NOMO-1 treated with dmso at 0.1 percent for 144 hours (cell line): ENCODE data around the gene SANBR.
"Not testable (repeated sequence)": the region's sequence is repeated elsewhere in the genome, so short reads cannot be mapped to it uniquely, and the experiment has no call there.

Experiments
- DNase-seq: peaks from one replicate; lab custom pipeline; 2025; ENCODE audit not compliant: unreplicated experiment; lab: John Stamatoyannopoulos, UW

The SANBR gene

DNA sequence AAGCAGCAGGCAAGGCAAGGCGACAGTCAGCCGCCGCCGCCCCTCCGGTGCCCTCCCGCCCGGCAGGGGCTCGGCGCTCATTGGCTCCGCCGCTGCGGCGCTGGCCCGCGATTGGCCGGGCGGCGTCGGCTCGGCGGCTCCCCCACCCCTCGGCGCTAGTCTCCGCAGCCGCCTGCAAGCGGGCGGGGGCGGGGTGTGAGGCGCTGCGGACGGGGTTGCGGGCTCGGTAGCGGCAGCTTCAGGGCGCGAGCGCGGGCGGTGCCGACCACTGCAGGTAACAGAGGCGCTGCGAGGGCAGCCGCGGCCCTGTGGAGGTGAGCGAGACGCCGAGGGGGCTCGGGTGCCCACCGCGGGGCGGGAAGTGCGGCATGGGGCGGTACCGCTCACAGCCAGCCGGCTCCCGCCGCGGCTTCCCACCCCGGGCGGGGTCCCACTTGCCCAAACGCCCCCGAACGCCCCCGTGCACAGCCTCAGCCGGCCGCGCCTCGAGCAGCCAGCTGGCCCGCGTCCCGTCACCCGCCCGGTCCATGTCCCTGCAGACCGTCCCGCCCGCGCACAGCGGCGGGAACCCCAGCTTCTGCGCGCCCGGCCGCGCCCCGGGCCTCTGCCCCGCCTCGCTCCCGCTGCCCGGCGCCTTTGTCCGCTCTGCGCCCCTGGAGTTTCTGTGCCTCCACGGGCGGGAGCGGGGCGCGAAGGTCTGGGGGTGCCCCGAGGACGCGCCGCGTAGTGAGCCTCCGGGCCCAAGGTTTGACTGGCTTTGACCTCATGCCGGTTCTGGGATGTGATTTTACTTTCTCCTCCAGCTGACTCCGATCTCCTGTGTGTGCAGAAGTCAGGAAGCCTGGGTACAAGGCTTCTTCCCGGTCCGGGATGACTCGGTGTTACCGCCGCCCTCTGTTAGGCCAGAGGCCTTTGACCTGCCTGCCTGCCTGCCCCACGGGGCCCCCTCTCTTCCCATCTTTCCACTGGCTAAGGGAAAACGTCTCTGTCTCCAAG lies at the start of gene SANBR:
Gene SANBR, plus strand, starts transcription at position 158 of the 996 bp plus-strand sequence. CDS start 4,480 bp downstream, outside the sequence.
- DNase-seq, result peak; percentile 92

DNA sequence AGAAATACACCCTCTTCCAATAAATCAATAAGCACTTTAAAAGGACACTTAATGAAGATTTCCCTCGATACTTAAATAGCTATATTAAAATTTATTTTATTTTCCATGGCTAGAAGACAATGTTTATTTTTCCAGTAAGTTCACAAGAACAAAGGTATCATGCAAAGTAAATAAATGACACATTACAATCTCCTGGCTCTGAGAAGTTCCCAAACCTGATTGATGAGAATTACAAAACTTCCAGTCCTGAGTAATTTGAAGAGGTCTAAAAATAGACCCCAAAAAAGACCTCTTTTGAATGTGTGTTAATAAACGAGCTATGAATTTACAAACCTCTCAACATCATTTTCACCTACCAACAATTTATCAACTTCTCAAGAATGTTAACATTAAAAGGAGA lies 49.7 kb upstream of the SANBR start:
- no peak for DNase-seq

DNA sequence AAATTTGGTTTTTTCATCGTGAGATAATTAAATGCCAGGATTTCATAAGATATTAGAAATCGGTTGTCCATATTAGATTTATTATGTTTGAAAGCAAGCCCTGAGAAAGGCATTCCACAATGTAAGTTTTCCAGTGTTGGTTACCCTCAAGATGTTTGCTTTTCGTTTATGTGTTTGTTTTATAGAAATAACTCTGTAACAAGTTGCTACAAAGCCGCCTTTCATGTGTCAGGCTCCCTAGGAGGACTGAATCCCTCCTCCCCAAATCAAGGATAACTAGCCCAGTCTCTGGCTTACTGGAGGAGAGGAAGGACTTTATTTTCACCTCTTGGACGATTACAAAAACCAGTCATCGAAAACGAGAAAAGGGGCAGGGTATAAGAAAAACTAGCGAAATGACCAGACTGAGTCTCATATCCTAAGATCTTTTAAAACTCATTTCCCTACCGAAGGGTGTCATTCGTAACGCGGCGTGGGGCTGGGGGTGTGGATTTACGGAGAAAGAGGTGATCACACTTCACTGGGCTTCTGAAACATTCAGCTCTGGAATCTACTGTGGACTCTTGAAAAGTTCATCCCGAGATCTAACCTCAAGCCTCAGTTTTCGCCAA lies 49.2 kb upstream of the SANBR start:
- DNase-seq, result no peak

DNA sequence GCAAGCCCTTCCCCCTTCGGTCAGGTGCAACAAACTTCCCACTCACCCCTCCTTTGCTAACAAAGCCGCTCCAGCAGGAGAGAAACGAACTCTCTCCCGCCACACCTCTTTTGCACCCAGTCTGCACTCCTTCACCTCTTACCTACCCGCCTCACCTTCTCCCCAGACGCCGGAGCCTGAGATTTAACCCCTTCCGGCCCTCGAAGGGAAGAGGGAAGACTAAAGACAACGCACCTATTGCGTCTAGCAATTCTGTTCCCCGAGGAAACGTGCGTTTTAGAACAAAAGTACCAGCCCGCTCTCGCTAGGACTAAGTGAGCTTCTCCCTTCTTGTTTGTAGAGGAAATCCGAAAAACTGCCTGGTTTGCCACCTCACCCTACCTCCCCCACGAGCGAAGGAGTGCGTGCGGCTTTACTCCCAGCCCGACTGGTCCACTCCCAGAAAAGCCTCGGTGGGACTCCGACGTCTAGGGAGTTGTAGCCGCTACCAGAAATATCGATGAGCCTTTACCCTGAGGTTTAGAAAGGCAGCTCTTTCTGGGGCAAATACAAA lies 48.6 kb upstream of the SANBR start:
- peak; percentile 57 for DNase-seq

DNA sequence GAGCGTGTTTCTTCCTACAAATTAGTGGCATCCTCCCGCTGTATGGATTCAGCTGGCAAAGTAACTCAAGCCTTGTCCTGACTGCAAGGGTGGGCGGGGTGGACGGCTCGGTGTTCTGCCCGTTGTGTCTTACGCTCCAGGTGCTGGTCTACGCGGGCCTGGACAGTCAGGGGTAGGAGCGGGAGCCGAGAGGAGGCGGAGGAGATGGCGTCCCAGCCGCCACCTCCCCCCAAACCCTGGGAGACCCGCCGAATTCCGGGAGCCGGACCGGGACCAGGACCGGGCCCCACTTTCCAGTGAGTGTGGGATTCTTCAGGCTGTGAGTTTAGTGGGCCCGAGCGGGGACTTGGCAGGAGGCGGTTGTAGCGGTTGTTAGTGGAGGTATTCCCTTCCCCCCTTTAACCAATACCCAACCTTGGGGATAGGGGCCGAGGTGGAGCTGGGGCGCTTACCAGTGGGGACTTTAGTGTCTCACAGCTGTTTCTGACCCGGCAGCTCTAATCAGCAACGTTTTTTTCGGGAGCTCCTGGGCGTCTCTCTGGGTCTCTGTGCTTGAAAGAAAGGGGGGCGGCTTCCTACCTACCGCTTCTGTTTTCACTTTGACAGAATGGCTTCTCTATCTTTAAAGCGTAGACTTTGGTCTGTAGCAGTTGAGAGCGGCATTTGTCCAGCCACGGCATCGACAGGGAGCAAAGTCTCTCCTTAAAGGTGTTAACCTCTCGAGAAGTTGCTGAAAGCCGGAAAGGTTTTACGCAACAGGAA lies 47.9 kb upstream of the SANBR start, which contains the start of the genes PEX13 and PUS10:
Gene PEX13, plus strand, starts transcription at position 165 of the 762 bp plus-strand sequence. Its CDS starts 40 bp downstream, at position 205.
Gene PUS10, minus strand, starts transcription at position 700 of the 762 bp plus-strand sequence. CDS start 6,365 bp downstream, outside the sequence.
- DNase-seq, result peak; percentile 45

DNA sequence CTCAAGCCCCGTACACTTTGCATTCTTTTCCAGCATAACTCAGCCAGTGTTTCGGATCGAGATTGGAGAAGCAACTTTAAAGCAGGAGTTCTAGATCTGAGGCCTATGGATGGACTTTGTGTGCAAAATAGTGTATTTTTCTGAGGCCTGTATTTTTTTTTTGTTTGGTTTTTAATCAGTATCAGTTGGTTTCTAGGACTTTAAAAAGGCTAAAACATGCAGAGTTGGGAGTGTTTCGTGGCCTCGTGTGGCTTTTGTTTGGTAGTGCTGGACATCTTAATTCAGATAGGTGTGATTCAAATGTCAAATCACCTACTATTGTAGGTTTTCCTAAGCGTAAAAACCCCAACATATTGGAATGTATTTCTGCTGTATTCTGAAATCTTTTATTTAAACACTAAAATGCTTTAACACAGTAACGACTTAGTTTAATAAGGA lies 47.3 kb upstream of the SANBR start:
- no peak for DNase-seq

DNA sequence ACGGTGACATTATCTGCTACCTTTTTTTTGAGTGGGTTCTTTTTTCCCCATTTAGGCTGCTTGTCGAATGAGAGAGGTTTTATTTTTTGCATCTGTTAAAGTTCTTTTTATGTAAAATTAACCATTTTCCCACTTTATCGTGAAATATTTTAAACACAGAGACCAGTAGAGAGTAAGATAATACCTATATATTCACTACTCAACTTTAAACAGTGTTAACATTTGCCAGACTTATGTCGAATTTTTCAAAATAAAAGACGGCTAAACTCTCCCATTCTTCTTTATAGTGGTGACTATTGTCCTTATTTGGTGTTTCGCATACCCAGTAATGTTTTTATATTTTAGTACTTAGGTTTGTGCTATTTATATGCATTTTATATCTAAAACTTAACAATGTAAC lies 46.9 kb upstream of the SANBR start:
- DNase-seq, result no peak

DNA sequence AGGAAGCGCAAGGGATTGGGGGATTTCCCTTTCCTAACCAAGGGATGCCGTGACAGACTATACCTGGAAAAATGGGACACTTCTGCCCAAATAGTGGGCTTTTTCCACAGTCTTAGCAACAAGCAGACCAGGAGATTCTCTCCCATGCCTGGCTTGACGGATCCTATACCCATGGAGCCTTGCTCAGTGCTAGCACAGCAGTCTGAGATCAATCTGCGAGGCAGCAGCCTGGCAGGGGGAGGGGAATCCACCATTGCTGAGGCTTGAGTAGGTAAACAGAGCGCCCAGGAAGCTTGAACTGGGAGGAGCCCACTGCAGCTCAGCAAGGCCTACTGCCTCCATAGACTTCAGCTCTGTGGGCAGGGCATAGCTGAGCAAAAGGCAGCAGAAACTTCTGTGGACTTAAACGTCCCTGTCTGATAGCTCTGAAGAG lies 44.4 kb upstream of the SANBR start:
- DNase-seq, result no peak

DNA sequence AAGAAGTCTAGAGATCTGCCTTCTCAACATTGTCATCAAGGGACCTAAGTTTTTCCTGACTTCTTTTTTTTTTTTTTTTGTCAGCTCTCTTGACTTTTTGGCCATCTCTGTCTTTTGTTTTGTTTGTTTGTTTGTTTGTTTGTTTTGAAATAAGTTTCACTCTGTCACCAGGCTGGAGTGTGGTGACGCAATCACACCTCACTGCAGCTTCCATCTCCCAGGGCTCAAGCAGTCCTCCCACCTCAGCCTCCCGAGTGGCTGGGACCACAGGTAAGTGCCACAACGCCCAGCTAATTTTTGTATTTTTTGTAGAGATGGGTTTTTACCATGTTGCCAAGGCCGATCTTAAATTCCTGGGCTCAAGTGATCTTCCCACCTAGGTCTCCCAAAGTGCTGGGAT lies 42.0 kb upstream of the SANBR start:
- DNase-seq, result no peak

DNA sequence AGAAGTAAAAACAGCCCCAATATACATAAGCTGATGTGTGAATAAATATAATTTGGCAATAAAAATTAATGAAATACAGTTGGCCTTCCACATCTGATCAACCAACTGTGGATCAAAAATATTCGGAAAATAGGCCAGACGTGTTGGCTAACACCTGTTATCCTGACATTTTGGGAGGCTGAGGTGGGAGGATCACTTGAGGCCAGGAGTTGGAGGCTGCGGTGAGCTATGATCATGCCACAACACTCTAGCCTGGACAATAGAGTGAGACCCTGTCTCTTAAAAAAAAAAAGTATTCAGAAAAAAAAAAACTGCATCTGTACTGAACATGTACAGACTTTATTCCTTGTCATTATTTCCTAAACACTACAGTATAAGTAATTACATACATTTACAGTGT lies 36.1 kb upstream of the SANBR start:
- DNase-seq, result no peak

DNA sequence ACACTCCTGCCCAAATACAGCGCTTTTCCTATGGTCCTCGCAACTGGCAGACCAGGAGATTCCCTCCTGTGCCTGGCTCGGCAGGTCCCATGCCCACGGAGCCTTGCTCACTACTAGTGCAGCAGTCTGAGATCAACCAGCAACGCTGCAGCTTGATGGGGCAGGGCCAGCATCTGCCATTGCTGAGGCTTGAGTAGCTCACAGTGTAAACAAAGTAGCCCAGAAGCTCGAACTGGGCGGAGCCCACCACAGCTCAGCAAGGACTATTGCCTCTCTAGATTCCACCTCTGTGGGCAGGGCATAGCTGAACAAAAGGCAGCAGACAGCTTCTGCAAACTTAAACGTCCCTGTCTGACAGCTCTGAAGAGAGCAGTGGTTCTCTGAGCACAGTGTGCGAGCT lies 31.1 kb upstream of the SANBR start:
- not testable (repeated sequence) for DNase-seq

DNA sequence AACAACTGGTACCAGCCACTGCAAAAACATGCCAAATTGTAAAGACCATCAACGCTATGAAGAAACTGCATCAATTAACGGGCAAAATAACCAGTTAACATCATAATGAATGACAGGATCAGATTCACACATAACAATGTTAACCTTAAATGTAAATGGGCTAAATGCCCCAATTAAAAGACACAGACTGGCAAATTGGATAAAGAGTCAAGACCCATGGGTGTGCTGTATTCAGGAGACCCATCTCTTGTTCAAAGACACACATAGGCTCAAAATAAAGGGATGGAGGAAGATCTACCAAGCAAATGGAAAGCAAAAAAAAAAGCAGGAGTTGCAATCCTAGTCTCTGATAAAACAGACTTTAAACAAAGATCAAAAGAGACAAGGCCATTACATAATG lies 29.0 kb upstream of the SANBR start:
- not testable (repeated sequence) for DNase-seq

DNA sequence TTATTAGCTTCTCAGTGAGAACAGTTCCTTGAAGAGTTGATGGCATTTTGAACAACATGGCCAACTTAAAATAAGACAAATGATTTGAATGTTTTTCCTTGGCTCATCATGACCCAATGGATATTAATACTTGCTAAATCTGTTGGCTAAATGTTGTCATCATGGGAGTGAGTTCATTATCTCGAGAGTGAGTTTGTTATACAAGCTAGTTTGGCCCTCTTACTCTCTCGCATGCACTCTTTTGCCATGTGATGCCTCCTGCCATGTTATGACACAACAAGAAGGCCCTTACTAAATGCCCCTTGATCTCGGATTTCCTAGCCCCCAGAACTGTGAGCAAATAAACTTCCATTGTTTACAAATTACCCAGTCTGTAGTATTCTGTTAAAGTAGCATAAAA lies 22.9 kb upstream of the SANBR start:
- DNase-seq, result no peak

DNA sequence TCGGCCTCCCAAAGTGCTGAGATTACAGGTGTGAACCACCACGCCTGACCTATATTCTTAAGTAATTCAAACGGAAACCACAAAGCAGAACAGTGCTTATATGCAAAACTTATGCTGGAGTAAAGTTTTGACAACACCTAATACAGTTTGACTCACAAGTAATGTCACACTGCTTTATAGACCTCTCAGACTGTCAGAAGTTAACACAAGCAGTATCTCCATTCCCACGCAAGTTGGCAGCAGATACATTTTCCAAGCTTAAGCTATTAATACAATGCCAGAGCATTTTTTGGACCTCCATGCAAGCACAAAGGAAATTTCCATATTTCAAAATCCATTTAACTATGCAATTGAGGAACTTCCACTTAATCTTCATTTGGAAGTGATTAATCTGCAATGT lies 21.0 kb upstream of the SANBR start:
- no peak for DNase-seq

DNA sequence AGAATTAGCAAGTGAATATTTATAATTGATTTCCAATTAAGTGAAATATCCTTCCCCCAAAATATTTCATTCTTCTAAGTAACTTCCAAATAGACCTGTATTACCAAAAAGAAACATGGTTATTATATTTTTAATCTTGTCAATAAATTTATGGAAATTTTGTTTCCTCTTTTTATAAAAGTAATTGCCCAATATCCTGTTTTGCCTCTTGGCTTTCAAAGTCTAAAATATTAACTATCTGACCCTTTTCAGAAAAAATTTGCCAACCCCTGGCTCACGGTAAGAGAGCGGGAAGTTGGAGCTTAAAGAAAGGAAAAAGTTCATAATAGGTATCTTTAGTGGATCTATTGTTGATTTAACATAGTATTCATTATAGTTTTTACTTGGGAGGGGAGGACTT lies 20.4 kb upstream of the SANBR start:
- DNase-seq, result no peak

DNA sequence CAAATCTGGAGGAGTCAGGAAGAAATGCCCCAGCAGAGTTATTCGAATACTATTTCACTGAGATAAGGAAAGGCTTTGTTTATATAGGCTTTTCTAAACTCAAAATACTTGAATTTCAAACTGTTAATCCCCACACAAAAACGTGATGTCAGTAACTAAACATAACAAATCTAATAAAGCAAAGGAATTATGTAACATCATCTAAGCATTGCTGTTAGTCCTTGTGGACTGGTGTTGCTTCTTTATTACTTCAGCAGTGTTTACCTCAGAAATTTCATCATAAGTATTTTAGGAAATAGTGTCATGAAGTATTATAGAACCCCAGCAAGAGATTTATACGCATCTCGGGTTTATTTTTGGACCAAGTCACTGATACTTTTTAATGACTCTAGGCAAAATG lies 19.7 kb upstream of the SANBR start:
- no peak for DNase-seq

DNA sequence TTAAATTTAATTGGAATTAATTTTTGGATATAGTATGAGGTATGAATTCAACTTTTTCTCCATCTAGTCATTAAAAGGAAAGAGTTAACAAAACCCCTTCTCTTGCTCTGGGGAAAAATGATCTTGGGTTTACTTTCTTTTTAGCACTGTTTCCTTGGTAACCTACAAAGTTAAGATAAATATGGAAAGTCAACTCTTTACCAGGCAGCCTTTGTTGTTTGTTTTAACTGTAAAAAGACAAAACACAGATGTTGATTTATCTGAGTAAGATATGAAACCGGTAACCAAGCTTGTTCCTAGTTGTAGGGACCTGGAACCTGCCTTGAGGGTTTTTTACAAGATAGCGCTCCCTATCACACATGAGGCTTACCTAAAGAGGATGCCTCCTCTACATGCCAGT lies 10.1 kb upstream of the SANBR start:
- no peak for DNase-seq

DNA sequence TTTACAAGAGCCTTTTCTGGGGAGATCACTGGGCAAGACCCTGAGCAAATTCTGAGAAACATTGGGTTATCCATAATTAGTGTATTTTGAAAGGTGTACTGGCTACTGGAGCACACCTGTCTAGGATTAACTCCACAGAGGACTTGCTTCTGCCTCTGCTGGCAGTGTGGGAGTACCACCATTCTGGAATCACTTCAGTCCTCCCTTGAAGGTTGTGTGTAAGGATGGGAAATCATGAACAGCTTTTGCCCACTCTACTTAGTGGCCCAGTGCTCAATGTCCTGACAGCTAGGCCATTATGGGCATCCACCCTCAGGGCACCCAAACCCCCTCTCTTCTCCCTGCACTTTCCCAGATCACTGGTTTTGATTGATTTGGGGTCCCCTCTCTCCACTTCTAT lies 8.1 kb upstream of the SANBR start:
- no peak for DNase-seq

DNA sequence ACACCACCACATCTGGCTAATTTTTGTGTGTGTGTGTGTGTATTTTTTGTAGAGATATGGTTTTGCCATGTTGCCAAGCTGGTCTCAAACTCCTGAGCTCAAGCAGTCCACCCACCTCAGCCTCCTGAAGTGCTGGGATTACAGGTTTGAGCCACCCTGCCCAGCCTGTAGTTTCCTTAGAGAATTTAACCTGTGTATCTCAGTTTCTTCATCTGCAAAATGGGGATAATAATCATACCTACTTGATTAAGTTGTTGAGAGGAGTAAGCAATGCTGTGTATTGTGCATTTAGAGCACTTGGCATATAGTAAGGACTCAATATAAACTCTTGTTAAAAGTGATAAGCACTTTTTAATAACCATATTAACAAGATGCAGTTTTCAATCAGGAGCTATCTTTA lies 6.3 kb upstream of the SANBR start:
- DNase-seq, result no peak

DNA sequence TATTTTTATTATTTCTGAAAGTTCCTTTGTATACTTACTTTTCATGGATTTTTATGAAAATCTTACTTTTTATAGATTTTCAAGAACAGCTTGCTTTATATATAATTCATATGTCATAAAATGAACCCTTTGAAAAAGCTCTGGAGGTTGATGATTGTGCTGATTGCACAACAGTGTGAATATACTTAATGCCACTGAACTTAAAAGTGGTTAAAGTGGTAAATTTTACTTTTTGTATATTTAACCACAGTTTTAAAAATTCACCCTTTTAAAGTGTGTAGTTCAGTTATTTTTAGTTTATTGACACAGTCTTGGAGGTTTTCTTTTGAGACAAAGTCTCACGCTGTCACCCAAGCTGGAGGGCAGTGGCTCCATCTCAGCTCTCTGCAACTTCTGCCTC lies 8.4 kb downstream of the SANBR start:
- DNase-seq, result no peak

DNA sequence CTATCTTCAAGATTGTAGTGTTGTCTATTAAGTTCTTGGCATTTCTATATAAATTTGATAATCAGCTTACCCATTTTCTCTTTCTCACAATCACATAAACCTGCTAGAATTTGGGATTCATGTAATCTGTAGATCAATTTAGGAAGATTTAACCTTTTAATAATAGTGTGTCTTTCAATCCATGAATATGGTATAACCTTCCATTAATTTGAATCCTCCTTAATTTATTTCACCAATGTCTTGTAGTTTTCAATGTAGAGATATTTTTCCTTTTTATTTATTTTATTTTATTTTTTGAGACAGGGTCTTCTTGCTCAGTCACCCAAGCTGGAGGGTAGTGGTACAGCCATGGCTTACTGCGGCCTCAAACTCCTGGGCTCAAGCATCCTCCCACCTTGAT lies 20.2 kb downstream of the SANBR start:
- no peak for DNase-seq
